ENCODE measurements around the gene RPAP3.

GRCh38 chr12:47730341-47730744, 24.5 kb upstream of the RPAP3 start:
- no peak for TF ChIP-seq ZNF274 (IDR thresholded peaks at IDR 0.05; ENCODE audit: low read depth, low read length)
- no peak for TF ChIP-seq YY1 (IDR thresholded peaks at IDR 0.05; ENCODE audit: insufficient read depth, insufficient read length)
- TF ChIP-seq SUZ12 (IDR thresholded peaks at IDR 0.05; ENCODE audit: extremely low read depth, insufficient read depth, insufficient read length), result no peak

All from NT2/D1 (cell line).